Spleen (tissue), 13 donors: ENCODE measurements around the gene ATOH1. TPM values are rescaled to one million over a fixed set of nuclear protein-coding genes. Genes with fewer than 3 reads are reported as not detected.
A peak's percentile ranks its signal among the peaks of the same experiment; 100 is the strongest.

ENCODE experiments used
- DNase-seq: peaks from one replicate; pipeline ENCODE4 v3.0.0-alpha.2; 2020
- H3K27ac ChIP-seq, 8 donors: fragments of 200-600 bp; sonication (generic) in 7 of 8; 1 replicate in 4 of 8; 2 replicates in 4 of 8; pipeline versions ENCODE4 v1.5.0 to v1.8.0; 2016 to 2021; ENCODE audit warnings: inconsistent platforms in 4 of 8, mild to moderate bottlenecking in 4 of 8, moderate library complexity in 1 of 8
- H3K27me3 ChIP-seq, 7 donors: fragments of 200-600 bp; sonication (generic) in 6 of 7; replicated peaks in 1 of 7; 1 replicate in 4 of 7; 2 replicates in 3 of 7; pipeline versions ENCODE4 v1.5.0 to v1.8.0; 2016 to 2021; ENCODE audit warnings: inconsistent platforms in 3 of 7, mild to moderate bottlenecking in 1 of 7
- H3K36me3 ChIP-seq, 6 donors: fragments of 200-600 bp; sonication (generic) in 5 of 6; 1 replicate in 4 of 6; 2 replicates in 2 of 6; pipeline versions ENCODE4 v1.5.0 to v1.8.0; 2016 to 2021; ENCODE audit warnings: inconsistent platforms in 2 of 6
- H3K4me1 ChIP-seq, 6 donors: fragments of 200-600 bp; sonication (generic) in 5 of 6; 1 replicate in 3 of 6; 2 replicates in 3 of 6; pipeline versions ENCODE4 v1.5.0 to v1.8.0; 2016 to 2021; ENCODE audit warnings: inconsistent platforms in 3 of 6
- H3K4me3 ChIP-seq, 8 donors: fragments of 200-600 bp; sonication (generic) in 7 of 8; 1 replicate in 4 of 8; 2 replicates in 4 of 8; pipeline versions ENCODE4 v1.5.0 to v1.8.0; 2016 to 2021; ENCODE audit warnings: inconsistent platforms in 4 of 8, mild to moderate bottlenecking in 4 of 8, moderate library complexity in 2 of 8
- H3K9me3 ChIP-seq, 8 donors: fragments of 200-600 bp; sonication (generic) in 7 of 8; 1 replicate in 4 of 8; 2 replicates in 4 of 8; pipeline versions ENCODE4 v1.5.0 to v1.8.0; 2016 to 2021; ENCODE audit warnings: inconsistent platforms in 4 of 8
- POLR2A ChIP-seq, 3 donors: fragments of 450-650 bp; IDR thresholded peaks; one replicate each; pipeline ENCODE4 v1.5.1; 2017; ENCODE audit warnings: antibody characterized with exemption in 3 of 3, mild to moderate bottlenecking in 1 of 3
- POLR2AphosphoS5 ChIP-seq, 3 donors: sonication (generic); formaldehyde crosslinking; IDR thresholded peaks; one replicate each; pipeline ENCODE4 v1.5.1; 2017; ENCODE audit warnings: antibody characterized with exemption in 3 of 3
- WGBS, 5 donors: extraction: QIAGEN DNeasy Blood & Tissue Kit in 3 of 5; methylation state at CpG; one replicate each; pipeline versions ENCODE4 v1.1.5 to v1.1.7; 2013 to 2018; 5-methylcytosine and 5-hydroxymethylcytosine counted together
- intact Hi-C: fragments of 100-400 bp; cut with DNase I; formaldehyde crosslinking; loops from one replicate; pipeline ENCODE4 v1.15.0; 2023; ENCODE audit warnings: low total_unique reads
- long read RNA-seq, 2 donors: transcript quantifications; one replicate each; lab custom pipeline, GENCODE V29; 2026
- polyA plus RNA-seq, 3 donors: library from polyadenylated mRNA; stranded (reverse); fragments of 200-250 nt; gene quantifications; one replicate each; pipeline ENCODE4 v1.2.1, GENCODE V29; 2013
- total RNA-seq, 7 donors: library from RNA; depleted of rRNA in 3 of 7; stranded (reverse); fragments of >200 nt in 3 of 7; fragmentation: NEBNext Ultra II Directional in 4 of 7; extraction: Animal tissue kit (Norgen Biotek cat#: 25700) in 4 of 7; gene quantifications; one replicate each; pipeline versions ENCODE4 v1.1.0 to v1.2.1, GENCODE V29; 2016 to 2021
- TF ChIP-seq, protein P1 (sequence below), 11 experiments: fragments of 200-600 bp in 7 of 11; fragments of 450-650 bp in 4 of 11; sonication (generic) in 4 of 11; IDR thresholded peaks in 8 of 11; conservative IDR thresholded peaks in 3 of 11; 1 replicate in 7 of 11; 2 replicates in 4 of 11; pipeline versions ENCODE4 v1.4.0 to v1.8.0; 2016 to 2021; ENCODE audit warnings: antibody characterized with exemption in 11 of 11, inconsistent platforms in 4 of 11, mild to moderate bottlenecking in 1 of 11
- donor health status: healthy with polysubstance abuse.
- donor health status: DM: no; HTN: no; CAD: no; lungs with moderate emphysema.
- donor health status: DM: no; HTN: no; CAD: no.
- donor health status: Bipolar disorder and iron deficiency.
- donor health status: healthy.
- donor health status: DM: no; HTN: no; CAD: no.
- donor health status: DM: yes; HTN: yes; CAD: no.

The ATOH1 gene, protein sequence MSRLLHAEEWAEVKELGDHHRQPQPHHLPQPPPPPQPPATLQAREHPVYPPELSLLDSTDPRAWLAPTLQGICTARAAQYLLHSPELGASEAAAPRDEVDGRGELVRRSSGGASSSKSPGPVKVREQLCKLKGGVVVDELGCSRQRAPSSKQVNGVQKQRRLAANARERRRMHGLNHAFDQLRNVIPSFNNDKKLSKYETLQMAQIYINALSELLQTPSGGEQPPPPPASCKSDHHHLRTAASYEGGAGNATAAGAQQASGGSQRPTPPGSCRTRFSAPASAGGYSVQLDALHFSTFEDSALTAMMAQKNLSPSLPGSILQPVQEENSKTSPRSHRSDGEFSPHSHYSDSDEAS
- total RNA-seq (not detected), polyA plus RNA-seq (not detected)
- long read RNA-seq, donor 1, partial matches to known transcripts, result 0 of 1 reads
- long read RNA-seq, donor 1, other reads (novel, unspliced or antisense), result 0 of 1 reads
- long read RNA-seq, donor 2, partial matches to known transcripts, result 0 of 1 reads
- long read RNA-seq, donor 2, other reads (novel, unspliced or antisense), result 0 of 1 reads

DNA sequence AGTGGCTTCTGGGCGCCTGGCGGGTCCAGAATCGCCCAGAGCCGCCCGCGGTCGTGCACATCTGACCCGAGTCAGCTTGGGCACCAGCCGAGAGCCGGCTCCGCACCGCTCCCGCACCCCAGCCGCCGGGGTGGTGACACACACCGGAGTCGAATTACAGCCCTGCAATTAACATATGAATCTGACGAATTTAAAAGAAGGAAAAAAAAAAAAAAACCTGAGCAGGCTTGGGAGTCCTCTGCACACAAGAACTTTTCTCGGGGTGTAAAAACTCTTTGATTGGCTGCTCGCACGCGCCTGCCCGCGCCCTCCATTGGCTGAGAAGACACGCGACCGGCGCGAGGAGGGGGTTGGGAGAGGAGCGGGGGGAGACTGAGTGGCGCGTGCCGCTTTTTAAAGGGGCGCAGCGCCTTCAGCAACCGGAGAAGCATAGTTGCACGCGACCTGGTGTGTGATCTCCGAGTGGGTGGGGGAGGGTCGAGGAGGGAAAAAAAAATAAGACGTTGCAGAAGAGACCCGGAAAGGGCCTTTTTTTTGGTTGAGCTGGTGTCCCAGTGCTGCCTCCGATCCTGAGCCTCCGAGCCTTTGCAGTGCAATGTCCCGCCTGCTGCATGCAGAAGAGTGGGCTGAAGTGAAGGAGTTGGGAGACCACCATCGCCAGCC lies at the start of gene ATOH1:
ATOH1 (plus strand) TSS at position 422 of the 663 bp plus-strand sequence; CDS start at position 596, 174 bp downstream.
- H3K9me3 ChIP-seq, result no peaks in the 10 kb centered on the region
- no peak within 1 kb of the TSS for H3K27ac ChIP-seq
- peaks cover 9 to 31% (median 26%) of the 10 kb centered on the region in 6 donors for H3K4me1 ChIP-seq
- H3K27me3 ChIP-seq, result peaks cover 5 to 87% (median 73%) of the 10 kb centered on the region in 7 donors
- intact Hi-C loops, result no loop called here
- 1 to 3% (median 2%) methylated on average over 46 of the region's 46 CpGs for WGBS, 5 donors
- TF ChIP-seq, protein P1, sequence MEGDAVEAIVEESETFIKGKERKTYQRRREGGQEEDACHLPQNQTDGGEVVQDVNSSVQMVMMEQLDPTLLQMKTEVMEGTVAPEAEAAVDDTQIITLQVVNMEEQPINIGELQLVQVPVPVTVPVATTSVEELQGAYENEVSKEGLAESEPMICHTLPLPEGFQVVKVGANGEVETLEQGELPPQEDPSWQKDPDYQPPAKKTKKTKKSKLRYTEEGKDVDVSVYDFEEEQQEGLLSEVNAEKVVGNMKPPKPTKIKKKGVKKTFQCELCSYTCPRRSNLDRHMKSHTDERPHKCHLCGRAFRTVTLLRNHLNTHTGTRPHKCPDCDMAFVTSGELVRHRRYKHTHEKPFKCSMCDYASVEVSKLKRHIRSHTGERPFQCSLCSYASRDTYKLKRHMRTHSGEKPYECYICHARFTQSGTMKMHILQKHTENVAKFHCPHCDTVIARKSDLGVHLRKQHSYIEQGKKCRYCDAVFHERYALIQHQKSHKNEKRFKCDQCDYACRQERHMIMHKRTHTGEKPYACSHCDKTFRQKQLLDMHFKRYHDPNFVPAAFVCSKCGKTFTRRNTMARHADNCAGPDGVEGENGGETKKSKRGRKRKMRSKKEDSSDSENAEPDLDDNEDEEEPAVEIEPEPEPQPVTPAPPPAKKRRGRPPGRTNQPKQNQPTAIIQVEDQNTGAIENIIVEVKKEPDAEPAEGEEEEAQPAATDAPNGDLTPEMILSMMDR (IDR thresholded peaks at IDR 0.05 in 8 of 11, conservative IDR thresholded peaks at IDR 0.05 in 3 of 11), result no peak
- TF ChIP-seq POLR2A (IDR thresholded peaks at IDR 0.05) (no peak), POLR2AphosphoS5 (IDR thresholded peaks at IDR 0.05) (no peak)
- no peaks in the 10 kb centered on the region for H3K36me3 ChIP-seq
- H3K4me3 ChIP-seq, result peak within 1 kb of the TSS; percentile 16 to 55 (median 26)
- no peak for DNase-seq

DNA sequence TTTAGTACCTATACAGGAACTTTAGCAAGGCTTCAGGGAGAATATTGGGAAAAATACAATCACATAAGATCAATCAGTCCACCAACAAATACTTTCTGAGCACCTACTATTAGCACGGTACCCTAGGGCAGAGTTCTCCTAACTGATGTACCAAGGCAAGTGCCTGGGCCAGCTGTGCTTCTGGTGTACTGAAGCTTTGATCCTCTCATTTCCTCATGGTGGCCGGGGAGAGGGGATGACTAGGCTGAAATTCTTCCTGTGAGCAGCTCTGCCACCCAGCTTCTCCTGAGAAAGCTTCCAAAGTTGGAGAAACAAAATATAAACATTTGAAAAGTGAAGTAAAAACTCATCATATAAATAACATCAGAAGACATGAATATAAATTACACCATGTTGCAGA lies 49.3 kb upstream of the ATOH1 start:
- DNase-seq, result no peak
- TF ChIP-seq POLR2AphosphoS5 (IDR thresholded peaks at IDR 0.05) (no peak), POLR2A (IDR thresholded peaks at IDR 0.05) (no peak)
- TF ChIP-seq, protein P1 (IDR thresholded peaks at IDR 0.05 in 8 of 11, conservative IDR thresholded peaks at IDR 0.05 in 3 of 11), result no peak
- no peaks in the 10 kb centered on the region for H3K9me3 ChIP-seq
- H3K27me3 ChIP-seq, result no peaks in the 10 kb centered on the region
- WGBS, 5 donors, result 36 to 56% (median 44%) methylated on average over 2 of the region's 2 CpGs
- no peaks in the 10 kb centered on the region for H3K36me3 ChIP-seq
- H3K4me1 ChIP-seq, result no peaks in the 10 kb centered on the region
- no peak overlapping the region for H3K4me3 ChIP-seq
- no peak overlapping the region for H3K27ac ChIP-seq
- intact Hi-C loops, result no loop called here

DNA sequence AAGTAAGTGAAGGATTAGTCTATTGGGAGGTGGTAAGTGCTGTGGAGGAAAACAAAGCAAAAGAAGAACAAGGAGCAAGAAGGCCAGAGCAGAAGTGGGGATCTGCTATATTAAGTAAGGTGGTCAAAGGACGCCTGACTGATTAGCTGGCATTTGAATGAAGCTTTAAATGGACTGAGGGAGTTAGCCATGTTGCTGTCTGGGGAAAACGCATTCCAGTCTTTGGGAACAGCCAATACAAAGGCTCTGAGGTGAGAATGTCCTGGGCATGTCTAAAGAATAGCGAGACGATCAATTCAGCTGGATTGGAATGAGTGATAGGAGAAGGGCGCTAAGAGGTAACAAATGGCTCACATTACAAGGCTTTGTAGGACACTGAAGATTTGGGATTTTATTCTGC lies 48.5 kb upstream of the ATOH1 start:
- DNase-seq, result no peak
- H3K27ac ChIP-seq, result no peak overlapping the region
- H3K4me1 ChIP-seq, result no peaks in the 10 kb centered on the region
- H3K4me3 ChIP-seq, result no peak overlapping the region
- H3K36me3 ChIP-seq, result no peaks in the 10 kb centered on the region
- WGBS, 5 donors, result 86 to 93% (median 92%) methylated on average over 5 of the region's 5 CpGs
- intact Hi-C loops, result no loop called here
- H3K9me3 ChIP-seq, result no peaks in the 10 kb centered on the region
- TF ChIP-seq, protein P1 (IDR thresholded peaks at IDR 0.05 in 8 of 11, conservative IDR thresholded peaks at IDR 0.05 in 3 of 11), result no peak
- TF ChIP-seq POLR2A (IDR thresholded peaks at IDR 0.05) (no peak), POLR2AphosphoS5 (IDR thresholded peaks at IDR 0.05) (no peak)
- H3K27me3 ChIP-seq, result no peaks in the 10 kb centered on the region

DNA sequence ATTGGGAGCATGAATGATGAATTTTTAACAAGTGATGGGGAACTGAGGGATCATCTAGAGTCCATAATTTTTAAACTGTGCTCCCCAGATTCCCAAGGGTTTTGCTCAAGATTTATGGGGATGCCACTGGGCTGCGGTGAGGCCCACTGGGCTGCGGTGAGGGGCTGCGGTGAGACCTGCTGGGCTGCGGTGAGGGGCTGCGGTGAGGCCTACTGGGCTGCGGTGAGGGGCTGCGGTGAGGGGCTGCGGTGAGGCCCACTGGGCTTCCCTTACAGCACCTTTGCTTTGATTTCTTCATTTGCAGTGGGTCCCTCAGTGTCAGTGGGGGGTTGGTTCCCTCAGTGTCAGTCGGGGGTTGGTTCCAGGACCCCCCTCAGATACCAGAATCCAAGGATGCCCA lies 47.4 kb upstream of the ATOH1 start:
- intact Hi-C loops, result no loop called here
- Histone ChIP-seq H3K4me1 (no peaks in the 10 kb centered on the region), H3K27me3 (no peaks in the 10 kb centered on the region), H3K27ac (no peak overlapping the region), H3K4me3 (no peak overlapping the region), H3K36me3 (no peaks in the 10 kb centered on the region), H3K9me3 (no peaks in the 10 kb centered on the region)
- WGBS, 5 donors, result 86 to 98% (median 95%) methylated on average over 9 of the region's 9 CpGs
- DNase-seq, result no peak
- no peak for TF ChIP-seq POLR2A (IDR thresholded peaks at IDR 0.05)
